ENCODE measurements around the gene MIER2. TPM values are rescaled to one million over a fixed set of nuclear protein-coding genes. Genes with fewer than 3 reads are reported as not detected.
"Not testable (repeated sequence)": the region's sequence is repeated elsewhere in the genome, so short reads cannot be mapped to it uniquely, and the experiment has no call there.

The MIER2 gene
- total RNA-seq, 2 experiments from 2014 or later: 19.4 to 20.4 TPM

DNA sequence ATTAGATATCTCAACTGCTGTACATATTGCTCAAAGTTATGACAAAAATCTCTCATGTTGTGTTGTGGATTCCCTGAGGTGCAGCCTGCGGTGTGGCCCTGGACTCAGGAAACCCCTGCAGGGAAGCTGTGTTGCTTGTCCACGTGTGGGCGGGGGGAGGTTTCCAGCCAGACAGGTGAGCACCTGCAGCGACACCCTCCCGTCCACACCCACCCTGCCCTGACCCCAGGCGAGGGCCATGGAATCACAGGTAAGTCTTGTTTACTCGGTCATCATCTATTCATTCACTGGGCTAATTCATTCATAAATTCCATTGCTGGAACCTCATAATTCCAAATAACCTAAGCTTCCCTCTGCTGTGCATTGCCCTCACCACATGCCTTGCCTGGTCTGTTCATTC, 67.5 kb downstream of the MIER2 start:
- Mint-ChIP-seq H3K4me3 (no peak overlapping the region), H3K27me3 (ENCODE audit: low read depth) (peaks cover 33% of the 10 kb centered on the region), H3K9me3 (no peaks in the 10 kb centered on the region), H3K4me1 (ENCODE audit: low read depth) (no peaks in the 10 kb centered on the region), H3K36me3 (ENCODE audit: low read depth) (no peaks in the 10 kb centered on the region), H3K27ac (no peak overlapping the region)
- intact Hi-C loops (cut with micrococcal nuclease): no loop called here
- DNase-seq: no peak
- CTCF ChIA-PET: interaction anchor here (0.6 to 1.0 kb wide), 2 partner anchors 11 to 41 kb away, joined by 3 read pairs; no protein-coding TSS in a partner anchor

- Mint-ChIP-seq H3K4me3 (no peak overlapping the region), H3K27me3 (ENCODE audit: low read depth) (peaks cover 40% of the 10 kb centered on the region), H3K36me3 (ENCODE audit: low read depth) (no peaks in the 10 kb centered on the region), H3K9me3 (no peaks in the 10 kb centered on the region), H3K27ac (no peak overlapping the region), H3K4me1 (ENCODE audit: low read depth) (no peaks in the 10 kb centered on the region)
- intact Hi-C loops (cut with micrococcal nuclease): no loop called here
- DNase-seq: no peak
- CTCF ChIA-PET: no interaction called here
Observed at GRCh38 chr19:275958-276646, 68.5 kb downstream of the MIER2 start.

DNA sequence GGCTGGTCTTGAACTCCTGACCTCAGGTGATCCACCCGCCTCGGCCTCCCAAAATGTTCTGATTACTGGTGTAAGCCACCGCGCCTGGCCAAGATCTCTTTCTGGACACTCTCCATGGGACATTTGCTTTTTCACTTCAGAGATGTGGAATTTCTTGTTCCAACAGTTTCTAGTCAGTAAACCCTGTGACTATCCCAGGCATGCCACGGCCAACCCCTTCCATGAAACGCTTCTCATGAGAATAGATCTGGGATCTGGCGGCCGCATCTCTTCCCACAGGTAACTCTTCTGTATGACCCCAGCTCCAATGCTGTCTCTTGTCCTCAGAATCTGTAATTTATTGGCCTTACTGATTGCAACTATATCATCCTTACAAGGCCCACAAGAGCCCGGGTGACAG, 69.6 kb downstream of the MIER2 start:
- intact Hi-C loops (cut with micrococcal nuclease): no loop called here
- peaks cover 41% of the 10 kb centered on the region for H3K27me3 Mint-ChIP-seq (ENCODE audit: low read depth)
- CTCF ChIA-PET: no interaction called here

DNA sequence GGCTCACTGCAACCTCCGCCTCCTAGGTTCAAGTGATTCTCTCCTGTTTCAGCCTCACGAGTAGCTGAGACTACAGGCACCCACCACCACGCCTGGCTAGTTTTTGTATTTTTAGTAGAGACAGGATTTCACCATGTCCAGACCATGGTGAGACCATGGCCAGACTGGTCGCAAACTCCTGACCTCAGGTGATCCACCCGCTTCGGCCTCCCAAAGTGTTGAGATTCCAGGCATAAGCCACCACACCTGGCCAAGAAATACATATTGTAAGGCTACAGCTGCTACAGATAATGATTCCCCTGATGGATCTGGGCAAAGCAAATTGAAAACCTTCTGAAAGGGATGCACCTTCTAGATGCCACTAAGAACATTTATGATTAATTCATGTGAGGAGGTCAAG, 71.2 kb downstream of the MIER2 start:
- H3K27me3 Mint-ChIP-seq (ENCODE audit: low read depth): peaks cover 45% of the 10 kb centered on the region
- CTCF ChIA-PET: no interaction called here

More for the DNA sequence above, 69.6 kb downstream of the MIER2 start:
- Mint-ChIP-seq H3K27ac (no peak overlapping the region), H3K36me3 (ENCODE audit: low read depth) (no peaks in the 10 kb centered on the region), H3K9me3 (no peaks in the 10 kb centered on the region), H3K4me1 (ENCODE audit: low read depth) (no peaks in the 10 kb centered on the region), H3K4me3 (no peak overlapping the region)
- no peak for DNase-seq

DNA sequence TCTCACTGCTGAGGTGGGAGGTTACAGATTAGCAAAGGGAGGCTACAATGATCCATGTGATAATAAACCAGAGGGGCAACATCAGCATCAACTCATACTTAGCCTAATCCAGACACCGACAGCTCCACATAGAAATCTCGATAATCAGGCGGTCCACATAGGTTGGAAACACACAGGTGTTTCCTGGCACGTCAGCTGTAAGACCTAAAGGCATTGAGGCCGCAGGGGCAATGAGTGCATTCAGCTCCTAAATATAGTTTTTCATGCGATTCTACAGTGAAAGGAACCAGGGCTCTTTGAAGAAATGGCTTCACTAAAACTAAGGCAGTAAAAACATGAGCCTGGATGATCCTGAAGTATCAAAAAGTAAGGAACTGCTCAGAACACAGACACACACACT, 72.7 kb downstream of the MIER2 start:
- DNase-seq: no peak
- Mint-ChIP-seq H3K4me1 (ENCODE audit: low read depth) (peaks cover 3% of the 10 kb centered on the region), H3K27ac (no peak overlapping the region), H3K36me3 (ENCODE audit: low read depth) (no peaks in the 10 kb centered on the region), H3K4me3 (no peak overlapping the region), H3K9me3 (no peaks in the 10 kb centered on the region), H3K27me3 (ENCODE audit: low read depth) (peaks cover 43% of the 10 kb centered on the region)
- intact Hi-C loops (cut with micrococcal nuclease): no loop called here
- CTCF ChIA-PET: no interaction called here

More for the DNA sequence above, 71.2 kb downstream of the MIER2 start:
- Mint-ChIP-seq H3K4me3 (no peak overlapping the region), H3K4me1 (ENCODE audit: low read depth) (no peaks in the 10 kb centered on the region), H3K36me3 (ENCODE audit: low read depth) (no peaks in the 10 kb centered on the region), H3K27ac (no peak overlapping the region), H3K9me3 (no peaks in the 10 kb centered on the region)
- intact Hi-C loops (cut with micrococcal nuclease): no loop called here
- DNase-seq: no peak

GRCh38 chr19:270766-271318, 73.8 kb downstream of the MIER2 start:
- H3K36me3 Mint-ChIP-seq (ENCODE audit: low read depth); CTCF ChIA-PET; intact Hi-C loops (cut with micrococcal nuclease); H3K27ac Mint-ChIP-seq; H3K4me3 Mint-ChIP-seq; DNase-seq; H3K4me1 Mint-ChIP-seq (ENCODE audit: low read depth); H3K9me3 Mint-ChIP-seq: not testable (repeated sequence)
- peaks cover 42% of the 10 kb centered on the region for H3K27me3 Mint-ChIP-seq (ENCODE audit: low read depth)

- Mint-ChIP-seq H3K4me3 (no peak overlapping the region), H3K9me3 (no peaks in the 10 kb centered on the region), H3K27me3 (ENCODE audit: low read depth) (peaks cover 47% of the 10 kb centered on the region), H3K4me1 (ENCODE audit: low read depth) (peaks cover 7% of the 10 kb centered on the region), H3K36me3 (ENCODE audit: low read depth) (no peaks in the 10 kb centered on the region), H3K27ac (no peak overlapping the region)
- CTCF ChIA-PET: no interaction called here
- DNase-seq: no peak
- intact Hi-C loops (cut with micrococcal nuclease): no loop called here
Observed at GRCh38 chr19:269241-269640, 75.4 kb downstream of the MIER2 start.

DNA sequence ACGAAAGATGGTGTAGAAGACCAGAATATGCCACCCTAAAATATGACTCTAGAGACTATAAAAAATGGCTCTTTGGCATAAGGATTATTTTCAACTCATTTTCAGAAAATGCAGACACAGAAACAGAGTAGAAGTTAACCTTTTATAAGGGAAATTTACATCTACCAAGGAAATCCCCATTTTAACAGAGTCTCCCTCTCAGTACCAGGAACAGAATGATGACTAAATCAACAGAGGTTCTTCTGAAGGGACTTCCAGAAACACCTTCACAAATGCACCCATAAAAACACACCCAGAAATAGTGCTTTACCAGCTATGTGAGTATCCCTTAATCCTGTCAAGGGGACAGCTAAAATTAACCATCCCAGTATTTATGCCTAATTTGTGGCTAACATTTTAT, 82.5 kb downstream of the MIER2 start:
- H3K4me1 Mint-ChIP-seq (ENCODE audit: low read depth): peaks cover 20% of the 10 kb centered on the region
- DNase-seq: no peak
- H3K36me3 Mint-ChIP-seq (ENCODE audit: low read depth): no peaks in the 10 kb centered on the region
- intact Hi-C loops (cut with micrococcal nuclease): no loop called here
- no peak overlapping the region for H3K4me3 Mint-ChIP-seq
- peaks cover 39% of the 10 kb centered on the region for H3K27me3 Mint-ChIP-seq (ENCODE audit: low read depth)
- H3K27ac Mint-ChIP-seq: peak overlapping the region; percentile 93
- H3K9me3 Mint-ChIP-seq: no peaks in the 10 kb centered on the region
- CTCF ChIA-PET: interaction anchor here (0.7 kb wide), 1 partner anchor 15 kb away, joined by 3 read pairs; no protein-coding TSS in a partner anchor

- intact Hi-C loops (cut with micrococcal nuclease); DNase-seq; H3K4me3 Mint-ChIP-seq; H3K4me1 Mint-ChIP-seq (ENCODE audit: low read depth); CTCF ChIA-PET; H3K9me3 Mint-ChIP-seq; H3K27ac Mint-ChIP-seq; H3K36me3 Mint-ChIP-seq (ENCODE audit: low read depth): not testable (repeated sequence)
- H3K27me3 Mint-ChIP-seq (ENCODE audit: low read depth): peaks cover 34% of the 10 kb centered on the region
Observed at GRCh38 chr19:256804-257203, 87.8 kb downstream of the MIER2 start.

Other genes with a start within 250 kb of the MIER2 start
- gene OR4F17, start 237.7 kb downstream of the MIER2 start, total RNA-seq: not detected
- under 1 TPM; 0.25 to 0.41 TPM for gene PLPP2, start 53.4 kb downstream of the MIER2 start, total RNA-seq
- gene C2CD4C, start 64.4 kb upstream of the MIER2 start, total RNA-seq: under 1 TPM; 0.10 to 0.12 TPM
- not detected for gene SHC2, start 116.2 kb upstream of the MIER2 start, total RNA-seq
- under 1 TPM; 0.24 to 0.37 TPM for gene MADCAM1, start 151.7 kb upstream of the MIER2 start, total RNA-seq
- 1 to 10 TPM; 4.2 to 5.1 TPM for gene TPGS1, start 162.7 kb upstream of the MIER2 start, total RNA-seq
- gene CDC34, start 187.0 kb upstream of the MIER2 start, total RNA-seq: 10 to 100 TPM; 42.1 to 42.5 TPM
- 10 to 100 TPM; 20.7 TPM for gene GZMM, start 199.3 kb upstream of the MIER2 start, total RNA-seq
- gene BSG, start 227.8 kb upstream of the MIER2 start, total RNA-seq: 100 to 1,000 TPM; 160 to 161 TPM
- under 1 TPM; 0.41 to 0.49 TPM for gene HCN2, start 245.1 kb upstream of the MIER2 start, total RNA-seq

All from activated naive CD4-positive, alpha-beta T cell treated with anti-CD3 and anti-CD28 coated beads for 36 hours (primary cell).